K562 (cell line): ENCODE measurements around the gene PHACTR2. TPM values are rescaled to one million over a fixed set of nuclear protein-coding genes. Genes with fewer than 3 reads are reported as not detected.

ENCODE experiments used
- ATAC-seq: fragments of 200-7000 bp; cut with Tn5 transposase; 3 replicates; pipeline ENCODE4 v1.9.1; 2020; ENCODE audit warnings: moderate library complexity
- BruUV-seq: library from RNA; stranded (reverse); fragments of 400-500 nt; replicated peaks from 2 replicates; lab custom pipeline; 2021; lab: Mats Ljungman, UMichigan
- CTCF ChIA-PET: fragments of 300-600 bp; formaldehyde crosslinking; extraction: SDS; loops from one replicate; lab custom pipeline; 2021; ENCODE audit warnings: low intra/inter-chr PET ratio; lab: Yijun Ruan, JAX
- POLR2A ChIA-PET: fragments of 300-600, 350-650 bp; sonication (Branson Sonifier 250); formaldehyde crosslinking; extraction: SDS; loops from one replicate; lab custom pipeline; 2021; ENCODE audit warnings: antibody characterized with exemption, inconsistent platforms; lab: Yijun Ruan, JAX
- DNase-seq, 4 experiments: peaks; one replicate each; pipeline versions ENCODE4 v3.0.0 to v3.0.0-alpha.2; 2011 to 2018; ENCODE audit warnings: low spot score in 3 of 4, mixed read lengths in 3 of 4; ENCODE audit errors: extremely low read depth in 1 of 4
- FAIRE-seq: peaks from 2 replicates; lab custom pipeline; 2011; peaks lifted over from hg19 to GRCh38; lab: Jason Lieb, UNC
- H2AFZ ChIP-seq: 2 replicates; pipeline ENCODE4 v1.6.0; 2011; ENCODE audit warnings: low read depth, low read length, control low read depth, inconsistent platforms
- H3K27ac ChIP-seq: fragments of 200-600 bp; 3 replicates; pipeline ENCODE4 v1.8.0; 2011; ENCODE audit warnings: low read depth, mild to moderate bottlenecking, control low read depth, inconsistent platforms, low read length, moderate library complexity, mixed read lengths; ENCODE audit errors: extremely low read depth
- H3K27me3 ChIP-seq, 2 experiments: fragments of 300-600 bp in 1 of 2; 2 replicates in 1 of 2; 3 replicates in 1 of 2; pipeline versions ENCODE4 v1.6.0 to v1.8.0; 2011; ENCODE audit warnings: inconsistent platforms in 2 of 2, low read length in 2 of 2, mild to moderate bottlenecking in 1 of 2, mixed read lengths in 1 of 2, moderate library complexity in 1 of 2; ENCODE audit not compliant: control insufficient read depth in 2 of 2, insufficient read depth in 2 of 2
- H3K36me3 ChIP-seq: fragments of 300-600 bp; 3 replicates; pipeline ENCODE4 v1.8.0; 2011; ENCODE audit warnings: mild to moderate bottlenecking, low read length, inconsistent platforms; ENCODE audit not compliant: control insufficient read depth, insufficient read depth
- H3K4me1 ChIP-seq, 2 experiments: fragments of 200-600 bp in 1 of 2; replicated peaks in 1 of 2; 2 replicates in 1 of 2; 3 replicates in 1 of 2; pipeline versions ENCODE4 v1.5.1 to v1.8.0; 2011; ENCODE audit warnings: inconsistent platforms in 2 of 2, low read length in 2 of 2, mild to moderate bottlenecking in 1 of 2, mixed read lengths in 1 of 2, moderate library complexity in 1 of 2; ENCODE audit not compliant: control insufficient read depth in 2 of 2, insufficient read depth in 2 of 2
- H3K4me2 ChIP-seq: 2 replicates; pipeline ENCODE4 v1.6.1; 2011; ENCODE audit warnings: low read length, control low read depth, inconsistent platforms, mixed read lengths; ENCODE audit not compliant: insufficient read depth
- H3K4me3 ChIP-seq: fragments of 200-600 bp; sonication (generic), shearing (Covaris generic); 2 replicates; pipeline ENCODE4 v1.5.1; 2016; ENCODE audit warnings: control low read depth, inconsistent platforms
- H3K79me2 ChIP-seq: fragments of 200-600 bp; 3 replicates; pipeline ENCODE4 v1.8.0; 2011; ENCODE audit warnings: low read length, inconsistent platforms; ENCODE audit not compliant: control insufficient read depth, insufficient read depth
- H3K9ac ChIP-seq, 2 experiments: 2 replicates each; pipeline versions ENCODE4 v1.6.0 to v1.6.1; 2011; ENCODE audit warnings: low read depth in 2 of 2, low read length in 2 of 2, control low read depth in 1 of 2, inconsistent platforms in 1 of 2, mild to moderate bottlenecking in 1 of 2, mixed read lengths in 1 of 2; ENCODE audit not compliant: insufficient read depth in 1 of 2
- H3K9me1 ChIP-seq: one replicate; pipeline ENCODE4 v1.6.0; 2011; ENCODE audit warnings: inconsistent platforms, mild to moderate bottlenecking, low read length, moderate library complexity; ENCODE audit not compliant: control insufficient read depth, insufficient read depth
- H3K9me3 ChIP-seq: replicated peaks from 2 replicates; pipeline ENCODE4 v1.5.1; 2011; ENCODE audit warnings: low read depth, low read length, inconsistent platforms; ENCODE audit not compliant: control insufficient read depth, insufficient read depth
- H4K20me1 ChIP-seq: replicated peaks from 2 replicates; pipeline ENCODE4 v1.6.1; 2011; ENCODE audit warnings: low read length, inconsistent platforms, mixed read lengths; ENCODE audit not compliant: control insufficient read depth, insufficient read depth
- ATF3 ChIP-seq, 2 experiments: fragments of 450-650 bp in 1 of 2; sonication (generic) in 1 of 2; formaldehyde crosslinking in 1 of 2; IDR thresholded peaks in 1 of 2; conservative IDR thresholded peaks in 1 of 2; 2 replicates each; pipeline versions ENCODE4 v1.6.1 to v1.8.1; 2016 to 2023; ENCODE audit warnings: mild to moderate bottlenecking in 2 of 2, moderate library complexity in 2 of 2, inconsistent platforms in 1 of 2, missing genetic modification reagents in 1 of 2
- DNMT1 ChIP-seq: fragments of 450-650 bp; IDR thresholded peaks from 2 replicates; pipeline ENCODE4 v1.6.1; 2016; ENCODE audit warnings: antibody characterized with exemption, mild to moderate bottlenecking
- FOXJ3 ChIP-seq: sonication (generic); formaldehyde crosslinking; IDR thresholded peaks from 2 replicates; pipeline ENCODE4 v1.4.0; 2020; ENCODE audit warnings: mild to moderate bottlenecking, missing genetic modification reagents
- HLTF ChIP-seq: fragments of 450-650 bp; IDR thresholded peaks from 2 replicates; pipeline ENCODE4 v1.6.1; 2016
- IRF2 ChIP-seq: sonication (generic); formaldehyde crosslinking; IDR thresholded peaks from 2 replicates; pipeline ENCODE4 v1.8.1; 2022; ENCODE audit warnings: mild to moderate bottlenecking, missing genetic modification reagents
- MXD1 ChIP-seq: fragments of 250-450 bp; sonication (Bioruptor Pico); IDR thresholded peaks from 2 replicates; pipeline ENCODE4 v1.8.0; 2021; ENCODE audit warnings: borderline replicate concordance, mild to moderate bottlenecking, moderate library complexity; ENCODE audit not compliant: poor library complexity, severe bottlenecking
- NCOA1 ChIP-seq: fragments of 450-650 bp; IDR thresholded peaks from 2 replicates; pipeline ENCODE4 v1.6.1; 2016; ENCODE audit warnings: low read depth
- NUFIP1 ChIP-seq: fragments of 450-650 bp; IDR thresholded peaks from 2 replicates; pipeline ENCODE4 v1.6.1; 2018; ENCODE audit not compliant: partially characterized antibody
- RBBP5 ChIP-seq: fragments of 200-600 bp; sonication (generic); IDR thresholded peaks from 2 replicates; pipeline ENCODE4 v1.6.1; 2012; ENCODE audit warnings: borderline replicate concordance, mild to moderate bottlenecking, low read length, control low read depth, inconsistent platforms; ENCODE audit not compliant: insufficient read depth, poor library complexity, severe bottlenecking
- RBM25 ChIP-seq: fragments of 200-400 bp; formaldehyde crosslinking; IDR thresholded peaks from 2 replicates; pipeline ENCODE4 v1.6.1; 2018; ENCODE audit warnings: low read length, low read depth, moderate library complexity; ENCODE audit not compliant: severe bottlenecking
- SMAD1 ChIP-seq: fragments of 150-350 bp; IDR thresholded peaks from 2 replicates; pipeline ENCODE4 v1.6.1; 2014; ENCODE audit warnings: low read length, low read depth; ENCODE audit not compliant: partially characterized antibody
- SMARCC2 ChIP-seq: fragments of 450-650 bp; IDR thresholded peaks from 2 replicates; pipeline ENCODE4 v1.6.1; 2017; ENCODE audit warnings: antibody characterized with exemption, moderate library complexity, mild to moderate bottlenecking, low read depth
- THRAP3 ChIP-seq: fragments of 450-650 bp; IDR thresholded peaks from 2 replicates; pipeline ENCODE4 v1.6.1; 2016; ENCODE audit warnings: mild to moderate bottlenecking, inconsistent platforms, borderline replicate concordance
- ZBED1 ChIP-seq: IDR thresholded peaks from 2 replicates; pipeline ENCODE4 v1.6.1; 2014
- ZBTB9 ChIP-seq: fragments of 450-650 bp; formaldehyde crosslinking; IDR thresholded peaks from 2 replicates; pipeline ENCODE4 v1.4.0; 2020; ENCODE audit warnings: mild to moderate bottlenecking, moderate library complexity
- ZNF311 ChIP-seq: fragments of 250-450 bp; sonication (Bioruptor Pico); IDR thresholded peaks from 2 replicates; pipeline ENCODE4 v1.4.0; 2020; ENCODE audit warnings: mild to moderate bottlenecking, moderate library complexity
- ZNF408 ChIP-seq: fragments of 250-450 bp; sonication (Bioruptor Pico); IDR thresholded peaks from 2 replicates; pipeline ENCODE4 v1.4.0; 2020; ENCODE audit warnings: low read depth, mild to moderate bottlenecking, moderate library complexity
- ZNF445 ChIP-seq: fragments of 250-450 bp; sonication (Bioruptor Pico); IDR thresholded peaks from 2 replicates; pipeline ENCODE4 v1.4.0; 2020; ENCODE audit warnings: low read depth, mild to moderate bottlenecking, moderate library complexity
- in situ Hi-C: fragments of 300-500 bp; cut with MboI; formaldehyde crosslinking; loops from 4 replicates; pipeline ENCODE4 v1.15.0; 2018; ENCODE audit warnings: inconsistent platforms, mixed read lengths
- intact Hi-C: fragments of 100-400 bp; cut with micrococcal nuclease; formaldehyde crosslinking; loops from 2 replicates; pipeline ENCODE4 v1.14.2; 2022
- polyA plus RNA-seq, 8 experiments: library from polyadenylated mRNA; depleted of rRNA in 4 of 8; stranded (reverse) in 5 of 8; unstranded in 3 of 8; fragments of >200 nt; fragmentation: Nextera tagmentation in 2 of 8; fragmentation: Illumina TruSeq in 1 of 8; extraction: Ambion mirVana in 2 of 8; extraction: Trizol in 1 of 8; gene quantifications; 2 replicates each; pipeline versions ENCODE4 v1.2.1 to v1.2.3, GENCODE V29; 2011 to 2014; ENCODE audit warnings: inconsistent platforms in 1 of 8, missing spikeins in 1 of 8
- total RNA-seq, 7 experiments: library from RNA; depleted of rRNA in 6 of 7; stranded (reverse); fragments of >200 nt in 6 of 7; fragmentation: Illumina TruSeq in 2 of 7; extraction: Trizol in 2 of 7; gene quantifications; 2 replicates each; pipeline versions ENCODE4 v1.2.1 to v1.2.3, GENCODE V29; 2011 to 2021; ENCODE audit warnings: low replicate concordance in 1 of 7
- TF ChIP-seq, protein P1 (sequence below): sonication (generic); formaldehyde crosslinking; IDR thresholded peaks from 2 replicates; pipeline ENCODE4 v1.9.0; 2022; ENCODE audit warnings: mild to moderate bottlenecking, missing genetic modification reagents

Gene PHACTR2
- total and polyA plus RNA-seq, 9 of the 15 experiments (the other 6 are each of a cell fraction or from before 2014, with no cell fraction given): 5.3 to 52.5 (median 22.9) TPM

DNA sequence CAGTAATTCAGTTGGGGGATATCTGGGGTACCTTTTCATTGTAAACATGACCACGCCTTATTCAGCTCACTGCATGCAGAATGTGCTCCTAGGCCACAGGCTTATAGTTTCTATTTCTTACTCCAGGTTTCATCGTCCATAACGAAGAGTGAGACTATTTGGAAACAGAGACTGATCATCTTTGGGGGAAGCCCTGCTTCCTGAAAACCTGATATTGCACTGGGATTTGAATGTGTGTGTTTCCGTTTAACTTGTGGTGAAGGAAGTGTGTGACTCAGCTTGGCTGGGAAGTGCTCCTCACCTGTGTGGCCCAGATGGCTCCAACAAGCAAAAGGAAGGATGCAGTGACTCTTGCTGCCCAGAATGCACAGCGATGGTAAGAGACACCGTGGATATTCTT is 145.8 kb downstream of the PHACTR2 start (continued):
- TF ChIP-seq ATF3 (IDR thresholded peaks at IDR 0.05) (0 out of 2 replicates have a peak, but pooled peaks have one; percentile 27), ATF3 (CRISPR knock-in tag; conservative IDR thresholded peaks at IDR 0.05) (no peak)
- TF ChIP-seq, all 486 proteins: peak for 5

DNA sequence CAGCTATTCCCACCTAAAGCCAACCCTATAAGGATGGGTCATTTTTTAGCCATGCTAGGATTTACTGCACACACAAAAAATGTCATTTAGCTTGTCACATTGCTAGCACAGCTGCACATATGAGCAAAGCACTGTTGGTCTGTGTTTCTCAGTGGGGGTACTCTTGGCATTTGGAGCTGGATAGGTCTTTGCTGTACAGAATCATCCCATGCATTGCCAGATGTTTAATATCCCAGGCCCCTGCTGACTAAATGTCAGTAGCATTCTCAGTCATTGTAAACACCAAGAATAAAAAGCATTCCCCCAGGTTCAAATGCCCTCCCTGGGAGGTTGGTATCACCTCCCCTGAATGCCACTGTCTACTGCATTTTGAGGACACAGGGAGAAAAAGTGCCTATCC is 150.8 kb downstream of the PHACTR2 start:
- FAIRE-seq: no peak
- Histone ChIP-seq H2AFZ (no peak overlapping the region), H3K4me3 (no peak overlapping the region), H3K27me3 (no peaks in the 10 kb centered on the region), H3K9ac (no peak overlapping the region)
- POLR2A ChIA-PET: interaction anchor here (1.6 kb wide), 1 partner anchor 15 kb away, joined by 13 read pairs; the partner anchor contains the start of gene LTV1
- TF ChIP-seq FOXJ3 (no peak), RBBP5 (no peak), MXD1 (CRISPR knock-in tag) (no peak), ZNF408 (no peak), HLTF (no peak), IRF2 (CRISPR knock-in tag) (no peak), THRAP3 (no peak), ZBED1 (no peak), NUFIP1 (no peak), DNMT1 (no peak), RBM25 (no peak), NCOA1 (no peak), ZNF311 (CRISPR knock-in tag) (no peak), ZBTB9 (CRISPR knock-in tag) (no peak), ZNF445 (CRISPR knock-in tag) (no peak), SMARCC2 (no peak), SMAD1 (no peak)
- TF ChIP-seq, protein P1, sequence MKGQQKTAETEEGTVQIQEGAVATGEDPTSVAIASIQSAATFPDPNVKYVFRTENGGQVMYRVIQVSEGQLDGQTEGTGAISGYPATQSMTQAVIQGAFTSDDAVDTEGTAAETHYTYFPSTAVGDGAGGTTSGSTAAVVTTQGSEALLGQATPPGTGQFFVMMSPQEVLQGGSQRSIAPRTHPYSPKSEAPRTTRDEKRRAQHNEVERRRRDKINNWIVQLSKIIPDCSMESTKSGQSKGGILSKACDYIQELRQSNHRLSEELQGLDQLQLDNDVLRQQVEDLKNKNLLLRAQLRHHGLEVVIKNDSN: no peak
- TF ChIP-seq, all 486 proteins: peak for 0
- H3K4me2 ChIP-seq: no peak overlapping the region
- no peaks in the 10 kb centered on the region; a peak in 1 of 5 replicates for H3K4me1 ChIP-seq
- in situ Hi-C loops (no loop called here), intact Hi-C loops (no loop called here)
- no peaks in the 10 kb centered on the region for H3K9me3 ChIP-seq
- H3K27ac ChIP-seq: no peak overlapping the region
- H4K20me1 ChIP-seq: no peaks in the 10 kb centered on the region
- TSS peak; percentile 15 for BruUV-seq
- no peaks in the 10 kb centered on the region for H3K36me3 ChIP-seq
- H3K79me2 ChIP-seq: no peaks in the 10 kb centered on the region
- CTCF ChIA-PET: no interaction called here
- DNase-seq (no peak), ATAC-seq (no peak)
- no peaks in the 10 kb centered on the region for H3K9me1 ChIP-seq
